Measurements from ENCODE around the gene MLLT6. TPM values are rescaled to one million over a fixed set of nuclear protein-coding genes. Genes with fewer than 3 reads are reported as not detected.

The MLLT6 gene
- total and polyA plus RNA-seq, 2 of the 13 experiments (the other 11 are each of a cell fraction or from before 2014, with no cell fraction given), result 50.7 to 69.5 TPM

DNA sequence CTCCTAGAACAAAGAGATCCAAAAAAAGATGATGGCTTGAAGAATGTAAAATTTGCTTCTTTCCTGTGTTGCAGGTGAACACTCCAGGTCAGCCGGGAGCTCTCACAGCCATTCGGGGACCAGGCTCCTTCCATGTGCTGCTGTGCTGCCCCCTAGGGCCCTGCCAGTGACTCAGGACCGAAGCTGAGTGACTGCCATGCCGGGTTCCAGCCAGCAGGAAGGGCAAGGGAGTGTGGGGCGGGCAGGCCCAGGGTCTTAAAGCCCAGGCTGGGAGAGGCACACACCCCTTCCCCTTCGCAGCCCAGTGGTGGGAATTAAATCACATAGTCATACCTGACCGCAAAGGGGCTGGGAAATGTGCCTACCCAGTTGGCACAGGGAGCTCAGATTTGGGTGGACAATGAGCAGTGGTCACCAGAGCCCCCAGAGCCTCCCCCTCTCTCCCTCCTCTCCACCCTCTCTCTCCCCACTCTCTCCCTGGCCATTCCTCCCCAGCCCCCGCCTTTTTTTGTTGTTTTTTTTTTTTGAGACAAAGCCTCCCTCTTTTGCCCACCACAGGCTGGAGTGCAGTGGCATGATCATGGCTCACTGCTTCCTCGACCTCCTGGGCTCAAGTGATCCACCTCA is 41.8 kb upstream of the MLLT6 start (continued):
- TF ChIP-seq ZBTB4 (CRISPR knock-in tag; IDR thresholded peaks at IDR 0.05; ENCODE audit: borderline replicate concordance) (peak; percentile 78; the same call in 1 of the 2 replicates), ZNF329 (CRISPR knock-in tag; IDR thresholded peaks at IDR 0.05; ENCODE audit: low read depth) (0 out of 2 replicates have a peak, but pooled peaks have one; percentile 22), SMAD9 (CRISPR knock-in tag; IDR thresholded peaks at IDR 0.05) (no peak), ZNF740 (CRISPR knock-in tag; IDR thresholded peaks at IDR 0.05) (no peak), ZNF274 (CRISPR knock-in tag; IDR thresholded peaks at IDR 0.05) (peak; percentile 77), ZNF232 (CRISPR knock-in tag; IDR thresholded peaks at IDR 0.05; ENCODE audit: borderline replicate concordance) (no peak), BORCS8-MEF2B (CRISPR knock-in tag; IDR thresholded peaks at IDR 0.05) (peak; percentile 88; the same call in 1 of the 2 replicates), FOXO1 (CRISPR knock-in tag; IDR thresholded peaks at IDR 0.05) (peak; percentile 77), MIER3 (CRISPR knock-in tag; IDR thresholded peaks at IDR 0.05; ENCODE audit: borderline replicate concordance) (peak; percentile 76), ZFP36L1 (CRISPR knock-in tag; IDR thresholded peaks at IDR 0.05) (no peak), CENPT (CRISPR knock-in tag; IDR thresholded peaks at IDR 0.05; ENCODE audit: low read depth) (no peak), THYN1 (CRISPR knock-in tag; IDR thresholded peaks at IDR 0.05; ENCODE audit: borderline replicate concordance, low read depth) (no peak; the same call in 1 of the 2 replicates), ZNF468 (CRISPR knock-in tag; IDR thresholded peaks at IDR 0.05) (no peak), ZNF12 (CRISPR knock-in tag; IDR thresholded peaks at IDR 0.05) (no peak), JARID2 (CRISPR knock-in tag; IDR thresholded peaks at IDR 0.05; ENCODE audit: insufficient replicate concordance) (peak; percentile 67), JDP2 (CRISPR knock-in tag; IDR thresholded peaks at IDR 0.05; ENCODE audit: borderline replicate concordance) (no peak), KMT2A (CRISPR knock-in tag; IDR thresholded peaks at IDR 0.05) (peak; percentile 68; the same call in 1 of the 2 replicates)
- TF ChIP-seq, protein P1, sequence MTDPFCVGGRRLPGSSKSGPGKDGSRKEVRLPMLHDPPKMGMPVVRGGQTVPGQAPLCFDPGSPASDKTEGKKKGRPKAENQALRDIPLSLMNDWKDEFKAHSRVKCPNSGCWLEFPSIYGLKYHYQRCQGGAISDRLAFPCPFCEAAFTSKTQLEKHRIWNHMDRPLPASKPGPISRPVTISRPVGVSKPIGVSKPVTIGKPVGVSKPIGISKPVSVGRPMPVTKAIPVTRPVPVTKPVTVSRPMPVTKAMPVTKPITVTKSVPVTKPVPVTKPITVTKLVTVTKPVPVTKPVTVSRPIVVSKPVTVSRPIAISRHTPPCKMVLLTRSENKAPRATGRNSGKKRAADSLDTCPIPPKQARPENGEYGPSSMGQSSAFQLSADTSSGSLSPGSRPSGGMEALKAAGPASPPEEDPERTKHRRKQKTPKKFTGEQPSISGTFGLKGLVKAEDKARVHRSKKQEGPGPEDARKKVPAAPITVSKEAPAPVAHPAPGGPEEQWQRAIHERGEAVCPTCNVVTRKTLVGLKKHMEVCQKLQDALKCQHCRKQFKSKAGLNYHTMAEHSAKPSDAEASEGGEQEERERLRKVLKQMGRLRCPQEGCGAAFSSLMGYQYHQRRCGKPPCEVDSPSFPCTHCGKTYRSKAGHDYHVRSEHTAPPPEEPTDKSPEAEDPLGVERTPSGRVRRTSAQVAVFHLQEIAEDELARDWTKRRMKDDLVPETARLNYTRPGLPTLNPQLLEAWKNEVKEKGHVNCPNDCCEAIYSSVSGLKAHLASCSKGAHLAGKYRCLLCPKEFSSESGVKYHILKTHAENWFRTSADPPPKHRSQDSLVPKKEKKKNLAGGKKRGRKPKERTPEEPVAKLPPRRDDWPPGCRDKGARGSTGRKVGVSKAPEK (CRISPR knock-in tag; IDR thresholded peaks at IDR 0.05; ENCODE audit: borderline replicate concordance), result no peak
- TF ChIP-seq, protein P2, sequence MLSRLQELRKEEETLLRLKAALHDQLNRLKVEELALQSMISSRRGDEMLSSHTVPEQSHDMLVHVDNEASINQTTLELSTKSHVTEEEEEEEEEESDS (CRISPR knock-in tag; IDR thresholded peaks at IDR 0.05; ENCODE audit: borderline replicate concordance), result no peak

All from HepG2 (cell line).